ENCODE results near the gene SLFN13.

GRCh38 chr17:35448899-35449227 lies 297 bp upstream of the SLFN13 start:
- TF ChIP-seq CTCF (conservative IDR thresholded peaks at IDR 0.05) = no peak
- TF ChIP-seq EZH2 (IDR thresholded peaks at IDR 0.05; ENCODE audit: low read depth) = no peak

Measured in PC-9 (cell line).